Measurements from ENCODE around the gene TGFBR3.

Gene TGFBR3

DNA sequence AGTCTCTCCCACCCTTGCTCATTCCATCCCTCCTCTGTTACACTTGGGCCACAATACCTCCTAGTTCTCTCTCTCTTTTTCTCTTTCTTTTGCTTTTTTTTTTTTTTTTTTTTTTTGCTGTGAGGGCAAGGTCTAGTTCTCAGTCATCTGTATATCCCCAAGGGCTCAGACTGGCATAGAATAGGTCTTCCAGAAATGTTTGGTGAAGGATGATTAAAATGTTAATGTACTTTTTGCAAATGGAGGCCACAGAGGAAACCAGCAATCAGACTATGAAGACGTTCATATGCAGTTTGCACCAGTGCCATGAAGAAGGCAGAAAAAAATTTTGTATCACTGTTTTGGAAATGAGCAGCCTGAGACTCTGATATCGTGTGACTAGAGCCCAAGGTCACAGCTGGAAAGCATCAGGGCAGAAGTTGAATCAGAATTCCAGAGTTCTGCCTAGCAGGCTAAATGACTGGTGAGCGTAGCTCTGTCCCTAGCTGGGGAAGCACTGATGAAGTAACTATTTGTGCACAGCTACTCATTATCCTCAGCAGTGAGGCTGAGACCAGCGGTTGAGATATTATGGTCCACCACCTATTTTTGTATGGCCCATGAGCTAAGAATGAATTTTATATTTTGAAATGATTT is 186.5 kb downstream of the TGFBR3 start:
- H3K27ac ChIP-seq = no peak overlapping the region
- POLR2A ChIA-PET (ENCODE audit: low non-redundant PET) = no interaction called here
- CTCF ChIA-PET = interaction anchor here (0.6 kb wide), 1 partner anchor 187 kb away, joined by 3 read pairs; no protein-coding TSS in a partner anchor
- TF ChIP-seq CTCF (conservative IDR thresholded peaks at IDR 0.05; ENCODE audit: low read depth) = no peak
- DNase-seq (ENCODE audit: low spot score) = no peak

DNA sequence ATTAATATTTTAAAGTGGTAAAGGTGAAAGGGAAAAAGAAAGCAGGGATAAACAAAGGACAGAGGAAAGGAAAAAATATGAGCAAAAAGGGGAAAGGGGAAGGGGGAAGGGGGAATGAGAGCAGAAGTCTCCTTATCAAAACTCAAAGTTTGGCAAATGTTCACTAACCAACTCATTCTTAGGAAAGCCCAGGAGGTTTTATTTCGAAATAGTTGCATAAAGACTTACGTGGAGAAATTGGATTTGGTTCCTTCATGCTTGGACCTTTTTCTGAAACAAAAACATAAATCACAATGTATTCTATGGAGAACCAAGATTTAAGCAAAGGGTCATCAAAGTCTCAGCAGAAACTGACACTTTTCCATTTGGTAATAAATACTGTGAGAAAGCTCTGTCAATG is 188.1 kb downstream of the TGFBR3 start:
- DNase-seq (ENCODE audit: low spot score) = no peak
- POLR2A ChIA-PET (ENCODE audit: low non-redundant PET) = no interaction called here
- CTCF ChIA-PET = no interaction called here
- TF ChIP-seq CTCF (conservative IDR thresholded peaks at IDR 0.05; ENCODE audit: low read depth) = no peak
- H3K27ac ChIP-seq = no peak overlapping the region

GRCh38 chr1:91697416-91697815 is 188.5 kb downstream of the TGFBR3 start:
- TF ChIP-seq CTCF (conservative IDR thresholded peaks at IDR 0.05; ENCODE audit: low read depth) = no peak
- ChIA-PET POLR2A (ENCODE audit: low non-redundant PET) (no interaction called here), CTCF (no interaction called here)
- H3K27ac ChIP-seq = no peak overlapping the region
- no peak for DNase-seq (ENCODE audit: low spot score)

DNA sequence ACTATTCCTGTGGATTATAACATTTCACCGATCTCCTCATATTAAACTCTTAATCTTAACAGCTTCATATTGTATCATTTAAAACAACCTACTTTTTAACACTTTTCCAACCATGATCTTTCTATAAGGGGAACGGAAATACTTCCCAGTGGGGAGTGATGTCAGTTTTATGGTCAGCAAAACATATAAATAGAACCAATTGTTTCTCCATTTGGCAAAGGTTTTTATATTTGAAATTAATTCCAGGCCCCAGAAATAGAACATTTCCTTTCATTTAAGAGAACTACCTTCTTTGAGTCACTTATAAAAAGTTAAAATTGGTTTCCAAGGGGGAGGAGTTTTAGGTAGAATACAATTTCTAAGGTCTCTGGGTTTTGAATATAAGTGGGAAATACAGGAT is 189.6 kb downstream of the TGFBR3 start:
- ChIA-PET CTCF (no interaction called here), POLR2A (ENCODE audit: low non-redundant PET) (no interaction called here)
- no peak for TF ChIP-seq CTCF (conservative IDR thresholded peaks at IDR 0.05; ENCODE audit: low read depth)
- DNase-seq (ENCODE audit: low spot score) = no peak
- no peak overlapping the region for H3K27ac ChIP-seq

DNA sequence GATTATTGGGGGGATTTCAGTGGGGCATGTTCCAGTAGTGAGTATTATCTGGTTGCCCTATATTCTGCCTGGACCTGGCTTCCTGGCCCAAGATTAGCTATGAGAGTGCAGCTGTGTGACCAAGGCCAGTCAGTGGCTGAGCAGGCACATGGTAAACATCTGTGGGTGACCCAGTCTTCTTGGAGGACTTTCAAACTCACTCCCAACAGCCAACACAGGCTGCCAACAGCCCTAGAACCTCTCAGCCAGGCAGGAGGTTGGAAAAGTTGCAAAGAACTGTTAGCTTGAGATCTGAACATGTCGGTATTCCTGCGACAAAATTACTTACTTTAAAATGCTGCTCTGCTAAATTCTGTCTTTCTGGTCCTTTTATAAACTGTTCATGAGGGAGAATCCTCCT is 192.4 kb downstream of the TGFBR3 start:
- POLR2A ChIA-PET (ENCODE audit: low non-redundant PET) = no interaction called here
- H3K27ac ChIP-seq = no peak overlapping the region
- TF ChIP-seq CTCF (conservative IDR thresholded peaks at IDR 0.05; ENCODE audit: low read depth) = no peak
- CTCF ChIA-PET = no interaction called here
- no peak for DNase-seq (ENCODE audit: low spot score)

- DNase-seq (ENCODE audit: low spot score) = no peak
- ChIA-PET CTCF (no interaction called here), POLR2A (ENCODE audit: low non-redundant PET) (no interaction called here)
- no peak for TF ChIP-seq CTCF (conservative IDR thresholded peaks at IDR 0.05; ENCODE audit: low read depth)
- no peak overlapping the region for H3K27ac ChIP-seq
Observed at GRCh38 chr1:91691525-91691924, 194.4 kb downstream of the TGFBR3 start.

Data from RWPE1 (cell line).